GM18858 (cell line): ENCODE measurements around the gene SLC35F1.
"Not testable (repeated sequence)": the region's sequence is repeated elsewhere in the genome, so short reads cannot be mapped to it uniquely, and the experiment has no call there.

Source experiments
- ATAC-seq: cut with Tn5 transposase; IDR thresholded peaks from one replicate; pipeline ENCODE4 v1.9.1; 2021; ENCODE audit not compliant: unreplicated experiment

SLC35F1 gene

DNA sequence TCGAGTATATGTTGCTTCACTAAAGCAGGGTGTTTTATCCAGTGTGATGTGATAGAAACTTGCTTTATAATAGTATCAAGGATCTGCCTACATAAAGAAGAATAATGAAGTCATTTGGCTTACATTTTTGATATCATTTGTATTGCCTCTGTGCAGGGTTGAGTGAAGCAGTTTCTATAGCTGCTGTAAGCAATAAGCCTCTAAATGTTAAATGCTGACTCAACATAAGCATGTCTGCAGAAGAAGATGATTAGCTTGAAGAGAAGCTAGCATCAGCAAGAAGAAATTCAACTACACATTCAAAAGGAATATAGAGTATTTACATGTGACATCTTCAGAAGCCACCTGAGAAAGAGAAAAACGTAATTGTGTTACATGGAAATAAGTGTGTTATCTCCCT lies 17.6 kb downstream of the SLC35F1 start:
- no peak for ATAC-seq

DNA sequence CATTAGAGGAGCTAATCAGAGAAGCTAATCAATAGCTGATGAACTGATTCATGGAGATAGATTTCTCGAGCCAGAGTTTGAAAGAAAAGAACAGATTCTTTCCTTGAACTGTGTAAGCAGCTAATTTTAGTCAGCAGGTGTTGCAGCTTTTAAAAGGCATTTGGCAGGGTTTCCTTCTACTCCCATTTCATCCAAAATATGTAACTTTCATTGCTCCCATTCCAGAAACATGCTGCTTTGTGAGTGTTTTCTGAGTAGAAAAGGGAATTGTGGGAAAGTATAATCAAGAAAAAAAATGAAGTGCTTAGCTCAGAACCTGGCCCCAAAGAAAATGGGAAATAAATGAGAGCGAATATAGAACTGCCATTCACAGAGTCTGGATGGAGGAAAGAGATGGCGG lies 20.8 kb downstream of the SLC35F1 start:
- ATAC-seq = no peak

DNA sequence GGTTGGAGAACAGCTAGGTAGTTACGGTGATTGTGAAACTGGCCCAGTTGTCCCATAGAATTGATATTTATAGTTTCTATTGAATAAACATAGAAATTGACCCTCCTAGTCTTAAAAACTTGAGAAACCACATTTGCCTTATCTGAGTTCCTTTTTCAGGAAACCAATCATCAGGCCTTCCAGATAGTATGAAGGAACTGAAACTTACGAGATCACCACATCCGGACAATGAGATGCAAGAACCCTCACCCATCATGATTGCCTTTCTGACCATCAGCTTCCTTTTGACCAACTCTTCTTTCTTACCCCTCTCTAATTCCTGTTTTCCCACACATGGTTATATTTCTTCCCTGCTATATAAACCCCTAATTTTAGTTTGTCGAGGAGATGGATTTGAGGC lies 21.8 kb downstream of the SLC35F1 start:
- ATAC-seq = no peak

DNA sequence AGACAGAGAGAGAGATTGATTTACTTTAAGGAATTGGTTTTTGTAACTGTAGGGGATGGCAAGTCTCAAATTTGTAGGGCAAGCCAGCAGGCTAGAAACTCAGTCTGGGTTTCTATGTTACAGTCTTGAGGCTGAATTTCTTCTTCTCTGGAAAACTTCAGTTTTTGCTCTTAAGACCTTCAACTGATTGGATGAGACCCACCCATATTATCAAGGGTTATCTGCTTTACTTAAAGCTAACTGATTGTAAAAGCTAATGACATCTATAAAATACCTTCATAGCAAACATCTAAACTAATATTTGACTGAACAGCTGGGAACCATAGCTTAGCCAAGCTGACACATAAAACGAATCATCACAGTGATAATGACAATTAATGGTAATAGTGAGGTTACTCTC lies 22.4 kb downstream of the SLC35F1 start:
- no peak for ATAC-seq

DNA sequence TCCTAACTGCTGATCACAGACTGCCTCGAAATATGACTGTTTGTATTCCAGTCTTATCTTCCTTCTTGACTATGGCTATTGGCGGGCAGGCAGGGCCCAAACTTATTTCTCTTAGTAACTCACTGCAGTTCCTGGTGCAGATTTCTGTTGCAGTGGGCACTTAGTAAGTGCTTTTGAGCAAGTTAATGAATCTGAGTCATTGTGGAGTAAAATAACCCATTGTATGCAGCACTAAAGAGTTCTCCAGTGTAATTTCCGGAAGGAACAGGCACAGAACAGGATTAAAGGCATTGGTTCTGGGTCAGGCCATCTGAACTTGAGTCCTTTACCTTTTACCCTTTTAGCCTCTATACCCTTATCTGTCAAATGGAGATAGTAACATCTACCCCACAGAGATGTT lies 23.6 kb downstream of the SLC35F1 start:
- ATAC-seq = no peak

DNA sequence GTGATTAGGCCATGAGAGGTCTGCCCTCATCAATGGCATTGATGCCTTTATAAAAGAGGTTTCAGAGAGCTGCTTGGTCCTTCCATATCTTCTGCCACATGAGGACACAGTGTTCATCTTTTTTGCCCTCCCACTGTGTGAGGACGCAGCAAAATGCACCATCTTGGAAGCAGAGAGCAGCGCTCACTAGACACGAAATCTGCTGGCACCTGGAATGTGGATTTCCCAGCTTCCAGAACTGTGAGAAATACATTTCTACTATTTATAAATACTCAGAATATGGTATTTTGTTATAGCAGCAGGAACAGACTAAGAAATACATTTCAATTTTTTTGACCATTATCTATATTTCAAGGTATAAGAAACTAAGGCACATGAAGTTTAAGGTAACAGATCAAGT lies 24.9 kb downstream of the SLC35F1 start:
- ATAC-seq = no peak

DNA sequence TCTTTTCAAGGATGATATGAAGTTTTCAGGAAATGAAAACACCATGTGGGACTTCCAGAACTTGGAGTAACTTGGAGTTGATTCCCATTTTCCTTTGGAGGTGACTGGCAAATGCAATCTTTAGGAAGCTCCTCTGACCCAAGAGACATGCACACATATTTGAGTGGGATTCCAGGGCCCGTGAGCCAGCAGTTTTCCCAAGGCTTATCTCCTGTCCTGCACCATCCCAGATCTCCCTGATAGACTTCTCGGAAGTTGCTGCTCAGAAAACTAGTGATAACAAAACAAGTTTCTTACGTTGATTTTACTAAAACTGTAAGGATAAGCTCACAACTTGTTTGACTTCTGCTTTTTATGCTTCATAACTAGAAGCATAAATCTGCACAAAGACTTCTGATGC lies 25.6 kb downstream of the SLC35F1 start:
- ATAC-seq = no peak

DNA sequence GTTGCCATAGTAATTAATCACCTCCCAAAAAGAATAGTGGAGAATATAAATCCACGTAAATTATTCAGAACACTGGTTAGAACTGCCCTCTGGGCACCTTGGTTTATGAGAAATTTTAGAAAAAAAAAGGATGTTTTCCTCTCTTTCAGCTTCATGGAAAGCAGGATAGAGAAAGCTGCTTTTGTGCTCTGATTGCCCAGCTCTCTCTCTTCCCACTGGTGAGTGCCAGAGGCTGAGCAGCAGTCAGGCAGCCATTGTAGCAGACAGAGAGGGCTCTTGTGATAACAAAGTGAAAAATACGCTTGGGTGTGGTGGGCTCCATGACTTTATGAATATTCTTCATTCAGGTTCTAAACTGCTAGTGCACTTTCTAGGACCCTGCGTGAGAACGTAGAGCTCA lies 26.4 kb downstream of the SLC35F1 start:
- no peak for ATAC-seq

DNA sequence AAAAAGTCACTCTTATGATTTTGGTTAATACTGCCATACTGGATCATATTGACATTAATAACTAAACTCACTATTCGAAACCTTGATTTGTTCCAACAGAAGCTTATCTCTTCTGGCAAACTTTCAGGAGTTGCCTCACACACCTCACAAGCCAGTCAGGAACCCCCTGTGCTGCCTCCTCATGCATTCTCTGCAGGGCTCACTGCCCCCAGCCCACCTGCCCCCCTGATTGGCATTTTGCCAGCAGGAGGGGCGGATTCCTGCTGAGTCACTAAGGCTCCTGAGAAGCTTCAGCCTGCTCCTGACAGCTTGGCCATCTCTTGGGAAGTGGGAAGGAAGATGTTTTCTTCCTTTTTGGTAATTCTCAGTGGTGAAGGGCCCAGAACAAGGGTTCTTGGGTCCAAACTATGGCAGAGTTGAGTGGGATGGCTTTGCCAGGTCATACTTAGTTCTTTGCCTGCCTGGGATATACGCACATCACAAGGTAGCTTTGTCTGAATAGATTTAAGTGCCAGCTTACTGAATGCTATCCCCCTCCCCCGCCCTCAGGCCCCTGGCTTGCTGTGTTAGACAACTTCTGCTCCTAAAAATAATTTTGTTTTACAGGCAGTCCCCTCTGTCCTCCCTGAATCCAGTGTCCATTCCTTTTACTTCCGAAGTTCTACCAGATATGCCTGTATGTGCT lies 31.4 kb downstream of the SLC35F1 start:
- ATAC-seq = no peak

DNA sequence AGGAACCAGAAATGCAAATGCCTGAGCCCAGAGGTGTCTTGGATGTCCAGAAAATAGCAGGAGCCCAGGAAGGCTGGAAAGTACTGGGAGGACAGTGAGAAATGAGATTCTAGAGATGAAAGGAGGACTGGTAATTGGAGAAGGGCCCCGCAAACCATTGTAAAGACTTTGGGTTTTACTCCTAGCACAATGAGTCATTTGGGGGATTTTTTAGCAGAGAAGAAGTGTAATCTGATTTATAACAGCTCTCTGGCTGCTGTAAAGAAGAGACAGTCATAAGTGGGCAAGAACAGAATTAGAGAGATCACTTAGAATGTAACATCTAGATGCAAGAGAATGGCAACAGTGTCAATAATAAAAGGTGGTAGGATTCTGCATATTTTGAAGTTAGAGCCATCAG lies 40.2 kb downstream of the SLC35F1 start:
- ATAC-seq = no peak

DNA sequence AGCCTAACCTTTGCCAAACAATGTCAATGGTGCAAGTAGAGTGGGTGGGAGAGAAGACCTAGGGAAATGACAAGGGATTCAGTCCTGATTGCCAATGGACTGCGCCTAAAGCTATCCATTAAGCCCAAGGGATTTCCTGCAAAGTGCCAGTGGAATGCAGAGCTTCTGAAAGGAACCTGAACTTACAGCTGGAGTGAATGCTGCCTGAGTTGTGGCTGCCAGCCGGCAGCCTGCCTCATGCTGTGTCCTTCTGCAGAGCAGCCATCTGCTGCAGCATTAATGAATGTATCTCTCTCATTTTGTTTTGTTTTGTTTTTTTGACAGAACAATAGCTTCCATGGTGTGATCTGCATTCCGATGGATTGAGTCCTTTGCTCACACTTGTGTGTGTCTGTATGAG lies 44.7 kb downstream of the SLC35F1 start:
- ATAC-seq = no peak

DNA sequence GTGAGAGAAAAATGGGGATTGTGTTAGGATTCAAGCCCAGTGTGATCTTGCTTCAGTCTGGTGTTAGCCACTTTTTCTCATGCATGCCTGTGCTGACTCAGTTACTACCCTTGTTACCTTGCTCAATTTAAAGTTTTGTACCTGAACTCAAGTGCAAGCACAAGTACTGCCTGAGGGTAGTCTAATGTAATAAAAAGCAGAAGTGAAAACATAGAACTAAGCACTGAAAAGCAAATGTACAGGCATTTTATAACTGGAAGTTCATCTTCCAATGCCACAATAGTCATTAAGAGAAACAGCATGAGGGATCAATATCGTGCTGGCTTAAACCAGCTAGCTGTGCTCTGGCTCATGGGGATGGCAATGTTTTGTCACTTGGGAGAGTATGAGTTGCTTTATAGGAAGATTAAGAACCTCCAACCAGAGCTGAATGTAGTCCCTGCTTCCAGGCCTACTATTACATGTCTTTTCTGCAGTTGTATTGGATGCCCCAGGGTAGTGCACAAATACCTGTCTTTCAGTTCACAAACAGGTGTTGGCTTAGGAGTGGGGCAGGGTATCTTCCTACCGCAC lies 48.7 kb downstream of the SLC35F1 start:
- peak; percentile 83 for ATAC-seq

DNA sequence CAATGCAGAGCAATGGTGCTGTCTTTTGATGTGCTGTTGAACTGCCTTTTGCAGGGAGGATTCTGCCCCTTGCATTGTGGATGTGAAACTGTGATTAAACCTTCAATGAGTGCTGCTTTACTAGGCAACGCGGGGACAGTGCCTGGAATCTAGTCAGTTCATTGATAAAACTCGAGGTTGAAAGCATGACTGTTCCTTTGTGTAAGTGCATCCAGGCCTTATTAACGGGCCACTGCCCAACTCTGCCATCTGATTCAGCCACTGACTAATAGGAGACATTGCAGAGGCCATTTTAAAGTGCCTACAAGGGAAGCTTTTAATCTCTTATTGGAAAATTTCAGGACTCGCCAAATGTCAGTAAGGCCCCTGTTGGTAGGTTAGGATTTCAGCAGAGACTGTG lies 49.3 kb downstream of the SLC35F1 start:
- no peak for ATAC-seq

DNA sequence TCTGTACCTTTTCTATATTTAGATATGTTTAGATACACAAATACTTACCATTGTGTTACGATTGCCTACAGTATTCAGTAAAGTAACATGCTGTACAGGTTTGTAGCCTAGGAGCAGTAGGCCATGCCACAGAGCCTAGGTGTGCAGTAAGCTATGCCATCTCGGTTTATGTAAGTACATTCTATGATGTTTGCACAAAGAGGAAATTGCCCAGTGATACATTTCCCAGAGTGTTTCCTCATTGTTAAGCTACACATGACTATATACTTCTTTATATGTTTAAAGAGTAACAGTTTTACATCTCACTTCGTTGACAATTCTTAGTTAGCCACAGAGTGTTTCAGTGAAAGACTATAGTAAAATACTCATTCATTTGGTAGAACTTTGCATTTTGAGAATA lies 51.5 kb downstream of the SLC35F1 start:
- no peak for ATAC-seq

DNA sequence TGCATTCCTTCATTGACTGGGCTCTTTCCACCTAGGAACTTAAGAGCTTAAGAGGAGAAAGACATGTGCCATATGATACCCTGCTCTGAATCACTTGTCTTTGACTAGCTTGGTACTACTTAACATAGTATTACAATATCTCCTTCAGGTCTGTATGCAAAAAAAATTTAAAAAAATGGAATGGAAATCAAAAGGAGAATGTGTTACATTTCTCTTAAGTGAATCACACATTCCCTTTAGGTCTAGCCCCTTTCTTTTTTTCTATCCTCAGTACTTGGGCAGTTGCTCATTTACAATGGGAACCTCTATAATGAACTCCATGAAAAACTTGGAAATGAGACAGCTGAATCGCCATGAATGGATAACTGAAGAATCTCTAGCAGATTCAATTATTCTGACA lies 53.8 kb downstream of the SLC35F1 start:
- no peak for ATAC-seq

DNA sequence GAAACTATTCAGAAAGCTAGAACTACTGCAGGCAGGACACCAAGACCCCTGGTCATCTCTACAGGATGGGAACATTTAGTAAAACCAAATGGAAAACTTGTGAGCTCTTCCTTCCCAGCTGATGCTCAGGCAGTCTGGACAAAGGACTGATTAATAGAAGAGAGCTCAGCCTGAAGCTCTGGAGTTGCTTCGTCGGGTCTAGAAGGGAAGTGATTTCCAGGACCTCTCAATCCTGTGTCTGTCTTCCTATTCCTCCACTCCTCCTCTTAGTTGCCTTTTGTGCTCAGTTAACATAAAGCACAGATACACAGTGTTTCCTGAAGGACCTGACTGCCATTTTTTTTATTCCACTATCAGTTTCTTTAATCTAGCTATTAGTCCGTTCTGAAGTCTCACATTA lies 54.2 kb downstream of the SLC35F1 start:
- ATAC-seq = no peak

DNA sequence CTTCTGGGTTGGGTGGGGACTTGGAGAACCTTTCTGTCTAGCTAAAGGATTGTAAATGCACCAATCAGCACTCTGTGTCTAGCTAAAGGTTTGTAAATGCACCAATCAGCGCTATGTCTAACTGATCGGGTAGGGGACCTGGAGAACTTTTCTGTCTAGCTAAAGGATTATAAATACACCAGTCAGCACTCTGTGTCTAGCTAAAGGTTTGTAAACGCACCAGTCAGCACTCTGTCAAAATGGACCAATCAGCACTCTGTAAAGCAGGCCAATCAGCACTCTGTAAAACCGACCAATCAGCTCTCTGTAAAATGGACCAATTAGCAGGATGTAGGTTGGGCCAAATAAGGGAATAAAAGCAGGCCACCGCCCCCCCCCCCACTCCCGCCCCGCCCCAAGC lies 58.7 kb downstream of the SLC35F1 start:
- not testable (repeated sequence) for ATAC-seq

DNA sequence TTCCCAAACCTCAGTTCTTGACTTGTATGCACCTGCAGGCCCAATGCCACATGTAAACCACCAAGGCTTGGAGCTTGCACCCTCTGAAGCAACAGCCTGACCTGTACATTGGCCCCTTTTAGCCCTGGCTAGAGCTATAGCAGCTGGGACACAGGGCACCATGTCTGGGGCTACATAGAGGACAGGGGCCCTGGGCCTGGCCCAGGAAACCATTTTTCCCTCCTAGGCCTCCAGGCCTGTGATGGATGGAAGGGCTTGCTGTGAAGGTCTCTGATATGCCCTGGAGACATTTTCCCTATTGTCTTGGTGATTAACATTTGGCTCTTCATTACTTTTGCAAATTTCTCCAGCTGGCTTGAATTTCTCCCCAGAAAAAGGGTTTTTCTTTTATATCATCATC lies 64.6 kb downstream of the SLC35F1 start:
- ATAC-seq = no peak

DNA sequence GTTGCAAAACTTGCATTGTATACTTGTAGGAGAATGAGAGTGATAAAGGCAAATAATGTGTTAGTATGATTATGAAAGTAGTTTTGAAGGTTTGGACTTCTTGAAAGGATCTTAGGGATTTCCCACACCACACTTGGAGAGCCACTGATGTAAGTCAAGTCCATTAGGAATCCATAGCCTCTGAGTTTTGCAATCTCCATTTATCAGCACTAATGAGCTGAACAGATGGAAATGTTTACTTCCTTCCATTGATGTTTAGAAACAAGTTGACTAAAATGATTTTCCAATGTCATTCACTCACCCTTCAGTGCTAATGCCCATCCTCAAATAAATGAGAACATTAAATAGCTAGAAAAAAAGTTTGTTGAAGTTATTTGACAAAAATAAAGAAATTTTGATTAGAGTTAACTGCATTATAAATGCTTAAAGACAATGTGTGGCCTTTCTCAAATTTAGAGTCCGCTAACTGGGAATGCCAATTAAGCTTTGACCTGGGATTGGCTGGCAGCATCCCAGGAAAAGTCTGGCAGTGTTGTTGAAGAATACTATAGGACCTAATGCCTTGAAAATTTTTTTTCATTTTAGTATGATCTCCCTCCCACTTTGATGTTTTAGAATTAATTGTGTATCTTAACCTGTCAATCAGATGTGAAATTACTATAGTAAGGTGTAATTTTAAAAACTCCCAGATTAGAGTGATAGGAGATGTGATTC lies 68.0 kb downstream of the SLC35F1 start:
- no peak for ATAC-seq

DNA sequence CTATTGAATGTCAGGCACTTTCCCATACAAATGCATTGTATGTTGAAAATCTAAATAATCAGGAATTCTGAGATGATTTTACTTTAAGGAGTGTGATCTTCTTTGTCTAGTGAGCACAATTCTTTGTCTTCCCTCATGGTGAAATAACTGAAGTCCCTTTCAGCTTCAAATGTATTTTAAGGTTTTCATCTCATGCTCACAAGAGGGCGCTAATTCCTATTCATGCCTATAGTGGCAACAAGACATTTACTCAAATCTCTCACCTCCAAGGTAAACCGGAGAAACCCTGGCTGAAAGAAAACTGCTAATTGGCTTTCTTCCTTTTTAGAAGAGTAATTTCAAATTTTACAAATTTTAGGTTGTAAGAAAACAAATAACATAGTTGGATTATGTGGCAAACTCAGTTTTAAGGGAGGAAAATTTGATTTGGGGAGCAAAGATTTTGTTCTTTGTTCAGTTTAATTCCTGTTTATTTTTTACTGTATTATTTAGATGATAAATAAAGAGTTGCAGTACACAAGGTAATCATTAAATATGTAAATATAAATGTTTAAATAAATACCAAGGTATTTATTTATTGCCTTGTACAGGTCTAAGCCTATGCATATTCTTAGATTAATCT lies 69.1 kb downstream of the SLC35F1 start:
- ATAC-seq = peak; percentile 75

DNA sequence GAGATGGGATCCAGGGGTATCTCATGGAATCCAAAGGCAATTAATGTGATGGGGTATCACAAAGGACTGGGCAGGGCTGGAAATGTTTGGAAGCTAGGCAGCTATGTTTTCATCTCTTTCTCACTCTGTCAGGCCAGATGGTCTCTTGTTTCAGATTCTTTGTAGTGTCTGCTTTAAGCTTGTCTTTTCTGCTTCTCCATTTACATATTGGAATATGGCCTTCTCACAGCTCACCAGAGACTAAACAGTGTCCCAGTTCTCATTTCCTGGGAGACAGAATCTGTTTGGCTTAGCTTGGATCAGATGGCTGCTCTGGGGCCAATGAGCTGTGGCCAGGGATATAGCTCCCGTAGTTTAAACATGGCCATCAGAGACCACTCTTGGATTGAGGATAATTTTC lies 78.9 kb downstream of the SLC35F1 start:
- ATAC-seq = no peak

DNA sequence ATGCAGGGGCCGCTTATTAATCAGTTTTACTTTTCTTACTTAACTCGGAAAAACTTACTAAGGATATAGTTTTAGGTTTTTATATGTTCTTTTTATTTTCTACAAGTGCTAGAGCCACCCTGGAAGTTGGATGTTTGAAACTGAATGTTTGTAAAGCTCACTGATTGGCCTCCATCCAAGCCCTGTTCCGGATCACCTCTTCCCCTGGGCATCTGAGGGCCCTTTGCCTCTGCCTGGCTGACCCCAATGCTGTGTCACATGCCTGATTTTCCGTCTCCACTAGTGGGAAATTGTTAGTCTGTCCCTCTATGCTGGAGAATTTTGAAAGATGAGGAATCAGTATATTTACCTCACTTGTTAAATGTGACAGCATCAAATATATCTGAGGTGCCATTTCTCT lies 79.3 kb downstream of the SLC35F1 start:
- no peak for ATAC-seq
